GM19324 (cell line): ENCODE measurements around the gene GFOD2.

Experiments
- ATAC-seq: cut with Tn5 transposase; IDR thresholded peaks from one replicate; pipeline ENCODE4 v1.9.1; 2021; ENCODE audit warnings: mild to moderate bottlenecking, moderate library complexity; ENCODE audit not compliant: unreplicated experiment, low FRiP score

Gene GFOD2

DNA sequence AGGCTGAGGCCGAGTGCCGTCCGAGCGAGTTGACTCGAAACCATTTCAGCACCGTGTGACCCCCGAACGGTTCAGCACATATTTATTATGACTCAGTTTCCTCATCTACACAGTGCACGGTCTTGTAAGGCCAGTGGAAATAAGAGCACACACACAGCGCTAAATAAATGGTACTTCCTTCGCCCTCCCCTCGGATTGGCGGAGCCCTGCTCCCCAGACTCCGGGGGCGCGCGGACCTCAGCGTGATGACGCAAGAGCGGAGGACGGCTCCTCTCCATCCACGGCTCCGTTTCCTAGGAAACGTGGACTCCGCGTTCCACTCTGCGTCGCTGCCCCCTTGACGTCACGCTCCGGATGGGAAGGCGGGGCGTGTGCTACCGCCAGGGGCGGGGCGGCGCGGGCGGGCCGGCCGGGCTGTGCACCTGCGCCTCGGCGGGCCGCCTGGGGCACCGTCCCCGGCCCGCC, 58.5 kb downstream of the GFOD2 start, which contains the start of gene PARD6A:
Gene PARD6A, plus strand, starts transcription at position 397 of the 465 bp plus-strand sequence. CDS start 79 bp downstream, outside the sequence.
- peak; percentile 79 for ATAC-seq

DNA sequence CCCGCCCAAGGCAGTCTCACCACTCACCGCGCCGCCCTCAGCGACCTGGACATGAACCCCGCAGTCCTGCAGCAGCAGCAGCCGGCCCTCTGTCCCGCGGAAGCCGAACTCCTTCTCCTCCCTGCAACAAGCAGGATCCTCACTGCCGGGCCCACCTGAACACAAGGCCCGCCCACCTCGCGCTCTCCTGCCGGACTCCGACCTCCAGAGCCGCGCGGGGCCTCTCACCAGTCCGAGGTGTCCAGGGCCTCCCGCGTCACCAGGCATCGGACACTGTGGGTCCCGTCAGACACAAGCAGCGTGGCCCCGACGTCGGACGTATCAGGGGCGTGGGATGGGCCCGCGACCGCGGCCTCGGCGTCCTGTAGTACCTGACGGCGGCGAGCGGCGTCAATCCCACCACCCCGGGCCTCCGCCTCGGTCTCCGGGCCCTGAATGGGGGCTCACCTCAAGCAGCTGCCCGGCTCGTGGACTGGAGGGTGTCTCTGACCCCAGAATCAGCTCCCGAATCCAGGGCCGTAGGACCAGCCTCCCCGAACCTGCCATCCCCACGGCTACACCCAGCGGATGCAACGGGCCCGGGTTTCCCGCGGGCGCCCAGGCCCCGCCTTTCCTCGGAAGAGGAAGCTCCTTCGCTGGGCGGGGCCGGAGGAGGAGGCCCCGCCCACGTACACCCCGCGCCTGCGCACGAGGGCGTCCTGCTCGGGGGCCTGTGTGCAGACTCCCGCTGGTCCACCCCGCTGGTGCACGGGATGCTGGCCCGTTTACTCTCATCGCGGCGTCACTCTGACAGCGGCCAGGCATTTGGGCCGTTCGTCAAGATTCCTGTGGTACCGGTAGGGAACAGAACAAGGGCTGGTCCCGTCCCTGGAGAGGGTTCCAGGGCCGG, 59.2 kb downstream of the GFOD2 start, which contains the start of gene ACD:
Gene ACD, minus strand, starts transcription at position 586 of the 889 bp plus-strand sequence. Its CDS starts 40 bp downstream, at position 546.
- peak; percentile 68 for ATAC-seq

DNA sequence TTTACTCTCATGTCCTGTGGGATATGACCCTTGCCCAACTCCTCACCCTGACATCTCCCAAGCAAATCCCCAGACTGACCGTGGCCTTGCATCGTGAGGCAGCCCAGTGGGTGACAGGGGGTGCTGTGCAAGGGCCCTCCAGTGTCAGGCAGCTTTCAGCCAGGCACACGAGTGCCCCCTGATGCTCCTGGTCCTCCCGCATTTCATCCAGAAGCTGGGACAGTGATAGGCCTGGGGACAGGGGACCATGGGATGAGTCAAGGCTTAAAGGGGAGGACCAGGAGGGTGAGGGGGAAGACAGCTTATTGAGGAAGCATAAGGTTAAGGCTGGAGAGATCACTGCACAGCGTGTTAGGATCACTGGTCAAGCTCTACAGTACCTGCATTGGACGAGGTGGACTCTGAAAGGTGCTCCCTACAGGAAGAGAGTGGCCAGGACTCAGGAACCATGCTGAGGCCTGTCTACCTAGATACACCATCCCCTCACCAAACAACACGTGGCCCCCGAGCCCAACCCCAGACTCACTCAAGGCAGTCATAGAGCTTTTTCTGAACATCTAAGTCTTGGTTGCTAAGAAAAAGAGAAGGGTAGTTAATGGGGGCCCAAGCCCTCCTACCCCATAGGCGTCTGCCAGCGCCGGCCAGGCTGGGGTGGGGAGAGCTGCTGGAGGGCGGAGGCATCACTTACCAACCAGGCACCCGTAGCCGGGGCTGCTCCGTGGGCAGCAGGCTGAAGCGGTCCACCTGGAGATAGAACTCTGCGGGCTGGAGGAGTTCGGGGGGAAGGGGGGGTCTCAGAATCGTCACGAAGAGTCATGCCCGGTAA, 60.1 kb downstream of the GFOD2 start:
- no peak for ATAC-seq

DNA sequence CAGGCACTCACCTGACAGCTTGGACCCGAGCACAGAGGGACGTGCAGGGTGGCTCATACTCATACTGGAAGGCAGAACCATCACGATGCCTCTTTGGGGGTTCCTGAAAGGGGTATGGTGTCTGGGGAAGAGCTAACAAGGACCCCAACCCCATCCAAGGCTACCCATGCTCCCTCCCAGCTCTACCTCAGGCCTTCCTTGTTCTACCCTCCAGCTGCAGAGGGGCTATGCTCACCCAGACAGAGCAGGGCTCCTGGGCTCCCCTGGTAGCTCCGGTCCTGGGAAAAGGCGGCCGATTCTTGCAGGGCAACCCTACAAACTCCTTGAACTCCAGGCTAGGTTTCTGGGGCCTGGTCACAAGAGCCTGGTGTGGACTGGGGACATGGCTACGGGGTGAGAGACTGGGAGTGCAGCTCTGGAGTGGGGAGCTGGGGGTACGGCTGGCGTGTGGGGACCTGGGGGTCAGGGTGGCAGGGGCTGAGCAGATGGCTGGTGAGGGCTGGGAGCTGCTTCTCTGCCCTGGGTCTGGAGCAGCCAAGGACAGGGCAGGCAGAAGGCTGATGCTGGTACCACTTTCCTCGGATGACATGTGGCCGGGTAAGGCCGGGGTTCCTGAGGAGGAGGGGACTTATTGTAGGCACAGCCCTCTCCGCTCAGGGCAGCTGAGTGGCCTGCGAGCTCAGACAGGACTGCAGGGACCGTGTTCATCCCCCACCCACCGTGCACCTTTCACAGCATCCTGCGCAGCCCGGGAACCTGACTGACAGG, 61.2 kb downstream of the GFOD2 start:
- ATAC-seq = no peak

DNA sequence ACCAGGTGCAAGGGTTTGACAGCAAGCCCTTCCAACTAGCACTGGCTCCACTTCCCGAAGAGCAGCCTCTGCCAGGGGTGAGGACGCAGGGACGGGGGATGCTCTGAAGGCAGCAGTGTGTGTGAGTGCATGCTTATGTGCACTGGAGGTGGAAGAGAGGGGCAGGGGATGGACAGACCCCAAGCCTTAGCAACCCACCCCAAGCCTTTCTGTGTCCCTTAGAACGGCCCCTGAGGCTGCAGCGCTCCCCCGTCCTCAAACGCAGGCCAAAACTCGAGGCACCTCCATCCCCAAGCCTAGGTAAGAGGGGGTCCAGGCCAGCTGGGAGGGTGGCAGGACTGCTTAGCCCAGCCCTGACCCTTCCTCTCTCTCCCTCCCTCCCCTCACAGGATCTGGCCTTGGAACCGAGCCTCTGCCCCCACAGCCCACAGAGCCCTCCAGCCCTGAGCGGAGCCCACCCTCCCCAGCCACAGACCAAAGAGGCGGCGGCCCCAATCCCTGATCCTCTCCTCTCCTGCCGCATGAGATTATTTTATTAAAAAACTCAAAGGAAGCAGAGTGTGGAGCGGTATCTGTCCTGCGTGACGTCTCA, 62.0 kb downstream of the GFOD2 start:
- no peak for ATAC-seq

DNA sequence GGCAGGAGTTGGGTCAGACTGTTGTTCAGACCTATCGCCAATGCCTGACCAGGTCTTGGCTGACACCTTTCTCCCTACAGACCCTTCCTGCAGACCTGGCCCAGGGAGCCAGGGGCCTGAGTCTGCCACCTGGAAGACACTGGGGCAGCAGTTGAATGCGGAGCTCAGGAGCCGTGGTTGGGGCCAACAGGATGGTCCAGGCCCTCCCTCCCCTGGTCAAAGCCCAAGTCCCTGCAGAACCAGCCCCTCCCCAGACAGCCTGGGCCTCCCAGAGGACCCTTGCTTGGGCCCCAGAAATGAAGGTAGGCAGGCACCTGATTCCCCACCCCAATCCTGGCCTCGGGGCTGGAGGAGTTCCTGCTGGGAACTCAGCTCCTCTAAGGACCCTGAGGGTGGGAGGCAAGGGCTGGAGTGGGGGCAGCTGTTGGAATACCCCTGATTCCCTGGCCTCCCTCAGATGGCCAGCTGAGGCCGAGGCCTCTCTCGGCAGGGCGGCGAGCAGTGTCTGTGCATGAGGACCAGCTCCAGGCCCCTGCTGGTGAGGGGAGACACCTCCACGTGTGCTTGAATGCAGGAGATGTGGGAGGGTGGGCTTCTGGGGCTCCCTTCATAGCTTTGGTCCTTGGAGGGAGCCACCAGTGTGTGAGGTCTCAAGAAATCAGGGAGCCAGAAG, 62.6 kb downstream of the GFOD2 start:
- ATAC-seq = no peak

DNA sequence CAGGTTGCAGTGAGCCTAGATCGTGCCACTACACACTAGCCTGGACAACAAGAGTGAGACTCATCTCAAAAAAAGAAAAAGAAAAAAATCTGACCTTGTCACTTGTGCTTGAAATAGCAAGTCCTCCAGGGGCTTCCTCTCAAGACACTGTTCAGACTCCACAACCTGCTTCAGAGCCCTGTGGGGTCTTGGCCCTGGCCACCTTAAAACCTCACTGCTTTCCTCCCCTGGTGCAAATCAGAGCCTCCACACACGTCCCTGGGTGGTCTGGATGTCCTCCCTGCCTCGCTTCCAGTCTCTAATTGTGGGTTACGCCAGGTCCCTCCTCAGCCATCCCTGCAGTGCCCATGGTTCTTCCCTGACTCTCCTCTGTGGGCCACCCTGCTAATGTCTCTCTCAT, 63.8 kb downstream of the GFOD2 start:
- ATAC-seq = no peak

DNA sequence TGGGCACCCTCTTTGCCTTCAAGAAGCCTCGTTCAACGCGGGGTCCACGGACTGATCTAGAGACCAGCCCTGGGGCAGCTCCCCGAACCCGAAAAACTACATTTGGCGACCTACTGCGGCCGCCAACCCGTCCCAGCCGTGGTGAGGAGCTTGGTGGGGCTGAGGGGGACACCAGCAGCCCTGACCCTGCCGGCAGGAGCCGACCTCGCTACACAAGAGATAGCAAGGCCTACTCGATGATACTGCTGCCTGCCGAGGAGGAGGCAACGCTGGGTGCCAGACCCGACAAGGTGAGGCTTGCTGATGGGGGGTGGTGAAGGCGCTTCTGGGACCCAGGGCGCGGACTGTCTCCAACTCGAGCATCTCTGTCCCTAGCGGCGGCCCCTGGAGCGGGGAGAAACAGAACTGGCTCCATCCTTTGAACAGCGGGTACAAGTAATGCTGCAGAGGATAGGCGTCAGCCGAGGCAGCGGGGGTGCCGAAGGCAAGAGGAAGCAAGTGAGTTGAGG, 64.7 kb downstream of the GFOD2 start:
- no peak for ATAC-seq

DNA sequence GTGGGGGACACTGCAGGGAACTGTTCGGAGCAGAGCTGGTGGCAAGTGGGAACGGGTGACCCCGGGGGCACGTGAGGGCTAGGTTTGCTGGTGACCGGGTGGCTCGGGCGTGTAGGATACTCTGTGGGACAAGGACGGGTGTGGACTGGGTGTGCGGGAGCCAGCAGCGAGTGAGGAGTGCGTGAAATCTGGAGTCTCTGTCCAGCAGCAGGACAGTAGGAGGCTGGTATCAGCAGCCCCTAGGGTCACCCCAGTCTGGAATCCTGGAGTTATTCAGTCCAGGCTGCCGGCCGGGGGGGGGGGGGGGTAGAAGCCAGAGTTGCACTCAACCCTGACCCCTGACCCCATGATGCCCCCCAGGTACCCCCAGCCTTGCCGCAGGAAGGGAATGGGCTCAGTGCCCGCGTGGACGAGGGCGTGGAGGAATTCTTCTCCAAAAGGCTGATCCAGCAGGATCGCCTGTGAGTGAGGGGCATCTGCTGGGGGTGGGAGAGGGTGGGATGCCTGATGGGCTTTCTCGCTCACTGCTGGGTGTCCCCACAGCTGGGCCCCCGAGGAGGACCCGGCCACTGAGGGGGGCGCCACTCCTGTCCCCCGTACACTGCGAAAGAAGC, 65.2 kb downstream of the GFOD2 start:
- no peak for ATAC-seq

DNA sequence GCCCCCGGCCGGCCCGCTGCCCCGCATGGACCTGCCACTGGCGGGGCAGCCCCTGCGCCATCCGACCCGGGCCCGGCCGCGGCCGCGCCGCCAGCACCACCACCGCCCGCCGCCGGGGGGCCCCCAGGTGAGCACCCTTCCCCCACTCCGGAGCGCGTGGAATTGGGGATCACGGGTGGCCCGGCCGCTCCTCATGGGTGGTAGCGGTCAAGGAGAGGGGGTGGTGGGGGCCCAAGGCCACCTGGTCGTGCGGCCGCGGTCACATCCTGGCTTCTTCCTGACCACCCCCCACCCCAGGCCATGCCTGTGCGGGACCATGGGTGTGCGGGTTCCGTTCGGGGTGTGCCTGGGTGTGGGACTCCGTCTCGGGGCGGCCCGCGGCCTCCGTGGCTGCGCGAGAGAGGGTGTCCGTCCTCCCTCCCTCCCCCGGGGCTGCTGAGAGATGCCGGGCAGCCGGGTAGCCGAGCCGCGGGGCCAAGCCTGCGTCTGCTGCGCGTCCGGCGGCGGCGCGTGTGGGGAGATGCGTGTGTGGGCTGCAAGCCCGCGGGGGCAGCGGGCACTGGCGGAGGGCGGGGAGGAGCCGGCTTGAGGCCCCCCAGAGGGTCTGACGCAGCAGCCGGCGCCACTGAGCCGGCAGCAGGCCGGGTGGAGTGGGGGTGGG, 65.9 kb downstream of the GFOD2 start:
- no peak for ATAC-seq

DNA sequence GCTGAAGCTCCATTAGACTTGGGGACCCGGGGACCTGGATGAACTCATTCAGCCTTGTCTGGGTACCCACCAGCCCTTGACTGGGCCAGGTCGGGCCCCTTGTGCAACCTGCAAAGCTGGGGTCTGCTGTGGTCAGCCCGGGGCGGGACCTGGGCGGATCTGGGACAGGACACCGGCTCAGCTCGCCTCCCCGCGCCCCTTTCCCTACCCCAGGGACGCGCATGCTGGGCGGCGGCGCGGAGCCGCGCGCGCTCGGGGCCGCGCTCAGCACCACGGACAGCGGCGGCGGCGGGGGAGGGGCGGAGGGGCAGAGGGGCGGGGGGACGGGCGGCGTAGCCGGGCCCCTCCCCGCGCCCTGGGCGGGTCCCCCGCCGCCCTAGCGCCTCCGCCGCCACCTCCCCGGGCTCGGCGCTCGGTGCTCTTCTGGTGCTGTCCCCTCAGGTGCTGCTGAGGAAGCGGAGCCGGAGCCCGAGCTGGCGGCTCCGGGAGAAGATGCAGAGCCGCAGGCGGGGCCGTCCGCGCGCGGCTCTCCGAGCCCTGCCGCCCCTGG, 66.5 kb downstream of the GFOD2 start:
- ATAC-seq = no peak

DNA sequence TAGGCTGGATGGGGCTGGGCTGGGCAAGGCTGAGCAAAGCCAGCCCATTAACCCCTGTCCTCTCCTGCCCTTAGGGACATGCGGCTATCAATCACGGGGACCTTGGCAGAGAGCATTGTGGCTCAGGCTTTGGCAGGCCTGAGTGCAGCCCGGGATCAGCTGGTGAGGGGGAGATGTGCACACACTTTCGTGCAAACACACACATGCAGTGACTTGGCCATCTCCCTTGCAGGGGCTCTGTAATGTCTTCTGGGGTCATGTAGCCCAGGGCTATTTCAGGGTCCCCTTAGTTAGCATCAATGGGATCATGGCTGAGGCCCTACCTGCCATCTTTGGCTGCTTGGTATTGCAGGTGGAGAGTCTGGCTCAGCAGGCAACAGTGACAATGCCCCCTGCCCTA, 67.3 kb downstream of the GFOD2 start:
- ATAC-seq = no peak

DNA sequence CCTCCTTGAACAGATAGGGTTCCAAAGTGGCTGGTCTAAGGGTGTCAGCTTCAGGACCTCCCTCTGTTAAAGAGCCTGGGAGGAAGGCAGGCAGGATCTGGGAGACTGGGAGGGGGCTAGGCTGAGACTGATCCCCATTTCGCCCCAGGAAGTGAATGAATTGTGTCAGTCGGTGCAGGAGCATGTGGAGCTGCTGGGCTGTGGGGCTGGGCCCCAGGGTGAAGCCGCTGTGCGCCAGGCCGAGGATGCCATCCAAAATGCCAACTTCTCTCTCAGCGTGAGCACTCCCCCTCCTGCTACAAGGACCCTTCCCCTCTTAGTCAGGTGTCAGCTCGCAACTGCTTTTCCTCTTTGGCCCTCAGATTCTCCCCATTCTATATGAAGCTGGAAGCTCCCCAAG, 68.1 kb downstream of the GFOD2 start:
- no peak for ATAC-seq

DNA sequence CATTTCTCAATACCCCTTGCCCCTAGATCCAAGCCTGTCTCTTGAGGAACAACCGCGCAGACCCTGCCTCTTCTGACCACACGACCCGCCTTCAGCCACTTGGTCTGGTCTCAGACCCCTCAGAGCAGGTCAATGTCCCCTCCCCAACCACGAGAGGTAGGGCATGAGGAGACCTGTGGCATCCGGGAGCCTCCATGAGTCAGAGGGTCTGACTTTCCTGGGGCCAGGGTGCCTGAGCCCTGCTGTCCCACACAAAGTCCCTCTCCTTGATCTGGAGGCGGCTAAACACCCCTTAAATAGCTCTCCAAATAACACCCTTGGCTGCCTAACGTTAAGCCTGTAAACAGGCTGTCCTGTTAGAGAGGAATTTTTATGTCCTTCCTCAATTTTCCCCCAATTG, 69.1 kb downstream of the GFOD2 start:
- no peak for ATAC-seq

DNA sequence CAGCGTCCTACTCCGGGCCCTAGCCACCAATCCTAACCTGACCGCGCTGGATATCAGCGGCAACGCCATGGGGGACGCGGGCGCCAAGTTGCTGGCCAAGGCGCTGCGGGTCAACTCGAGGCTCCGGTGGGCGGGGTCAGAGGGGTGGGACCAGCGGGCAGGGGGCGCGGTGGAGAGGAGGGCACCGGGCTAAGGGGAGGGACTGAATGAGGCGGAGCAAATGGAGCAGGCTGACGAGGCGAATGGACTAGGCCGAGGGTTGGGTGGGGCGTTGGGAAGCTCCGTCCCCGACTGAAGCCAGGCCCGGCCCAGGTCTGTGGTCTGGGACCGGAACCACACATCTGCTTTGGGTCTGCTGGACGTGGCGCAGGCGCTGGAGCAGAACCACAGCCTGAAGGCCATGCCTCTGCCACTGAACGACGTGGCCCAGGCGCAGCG, 69.6 kb downstream of the GFOD2 start:
- no peak for ATAC-seq

DNA sequence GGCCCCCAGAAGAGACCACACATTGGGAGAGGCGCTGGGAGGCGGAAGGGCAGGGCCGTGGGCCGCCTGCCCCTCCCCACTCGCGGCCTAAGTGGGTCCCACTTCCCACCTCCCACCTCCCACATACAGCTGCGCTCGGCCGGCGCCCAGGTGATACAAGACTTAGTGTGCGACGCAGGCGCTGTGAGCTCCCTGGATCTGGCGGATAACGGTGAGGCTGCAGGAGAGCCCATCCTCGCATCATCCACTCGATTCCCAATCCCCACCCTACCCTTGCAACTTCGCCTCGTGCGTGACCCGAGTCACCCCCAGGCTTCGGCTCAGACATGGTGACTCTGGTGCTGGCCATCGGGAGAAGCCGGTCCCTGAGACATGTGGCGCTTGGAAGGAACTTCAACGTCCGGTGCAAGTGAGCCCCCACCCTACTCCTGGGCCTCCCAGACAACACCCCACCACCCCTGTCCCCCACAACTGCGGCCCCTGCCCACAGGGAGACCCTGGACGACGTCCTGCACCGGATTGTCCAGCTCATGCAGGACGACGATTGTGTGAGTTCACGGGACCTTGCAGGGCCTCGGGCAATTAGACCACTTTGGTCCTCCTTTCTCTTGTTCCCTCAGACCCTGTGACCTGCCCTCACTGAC, 70.2 kb downstream of the GFOD2 start:
- no peak for ATAC-seq

DNA sequence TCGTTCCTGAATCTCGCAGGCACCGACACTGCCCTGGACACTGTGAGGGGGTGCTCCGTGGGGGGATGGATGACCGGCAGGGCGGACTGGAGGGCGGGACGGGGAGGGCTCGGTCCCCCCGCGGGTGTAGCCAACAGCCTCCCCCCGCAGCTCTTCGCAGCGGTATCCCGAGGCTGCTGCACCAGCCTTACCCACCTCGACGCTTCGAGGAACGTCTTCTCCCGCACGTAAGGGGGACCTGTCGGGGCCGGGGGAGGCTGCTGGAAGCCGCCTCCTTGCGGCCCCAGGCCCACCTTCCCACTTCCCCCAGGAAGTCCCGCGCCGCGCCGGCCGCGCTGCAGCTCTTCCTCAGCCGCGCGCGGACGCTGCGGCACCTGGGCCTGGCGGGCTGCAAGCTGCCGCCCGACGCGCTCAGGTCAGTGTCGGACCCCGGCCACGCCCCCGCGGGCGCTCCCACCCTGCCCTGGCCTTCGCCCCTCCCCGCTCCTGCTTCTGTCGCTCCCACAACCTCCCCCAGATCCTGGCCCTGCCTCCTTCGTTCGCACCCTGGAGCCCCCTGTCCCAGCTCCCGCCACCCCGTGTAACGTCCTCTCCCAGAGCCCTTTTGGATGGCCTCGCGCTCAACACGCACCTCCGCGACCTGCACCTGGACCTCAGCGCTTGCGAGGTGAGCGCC, 70.9 kb downstream of the GFOD2 start:
- no peak for ATAC-seq
